GM19463 (cell line): ENCODE results near the gene DNAJC3.
"Not testable (repeated sequence)": the region's sequence is repeated elsewhere in the genome, so short reads cannot be mapped to it uniquely, and the experiment has no call there.

Source experiments
- ATAC-seq: cut with Tn5 transposase; IDR thresholded peaks from one replicate; pipeline ENCODE4 v1.9.1; 2021; ENCODE audit warnings: mild to moderate bottlenecking, moderate library complexity; ENCODE audit not compliant: unreplicated experiment

DNAJC3 gene

GRCh38 chr13:95667235-95667634 lies 9.7 kb upstream of the DNAJC3 start:
- ATAC-seq = not testable (repeated sequence)

DNA sequence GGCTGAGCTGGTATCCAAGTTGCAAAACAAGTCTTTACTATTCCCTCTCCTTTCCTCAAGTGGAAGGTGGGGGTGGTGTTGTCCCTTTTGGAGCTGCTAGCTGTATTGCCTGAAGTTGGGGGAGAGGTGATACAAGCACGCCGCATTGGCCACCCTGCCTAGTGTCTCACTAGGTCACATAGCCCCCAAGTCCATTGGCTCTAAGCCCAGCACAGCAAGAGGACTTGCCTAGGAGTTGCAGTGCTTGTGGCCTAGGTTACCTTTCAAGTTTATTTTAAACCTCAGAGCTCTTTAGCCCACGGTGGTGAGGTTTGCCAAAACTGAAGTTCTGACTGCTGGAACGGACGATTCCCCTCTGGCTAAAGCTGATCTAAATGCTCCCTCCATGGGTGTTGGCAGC lies 5.3 kb upstream of the DNAJC3 start:
- no peak for ATAC-seq

DNA sequence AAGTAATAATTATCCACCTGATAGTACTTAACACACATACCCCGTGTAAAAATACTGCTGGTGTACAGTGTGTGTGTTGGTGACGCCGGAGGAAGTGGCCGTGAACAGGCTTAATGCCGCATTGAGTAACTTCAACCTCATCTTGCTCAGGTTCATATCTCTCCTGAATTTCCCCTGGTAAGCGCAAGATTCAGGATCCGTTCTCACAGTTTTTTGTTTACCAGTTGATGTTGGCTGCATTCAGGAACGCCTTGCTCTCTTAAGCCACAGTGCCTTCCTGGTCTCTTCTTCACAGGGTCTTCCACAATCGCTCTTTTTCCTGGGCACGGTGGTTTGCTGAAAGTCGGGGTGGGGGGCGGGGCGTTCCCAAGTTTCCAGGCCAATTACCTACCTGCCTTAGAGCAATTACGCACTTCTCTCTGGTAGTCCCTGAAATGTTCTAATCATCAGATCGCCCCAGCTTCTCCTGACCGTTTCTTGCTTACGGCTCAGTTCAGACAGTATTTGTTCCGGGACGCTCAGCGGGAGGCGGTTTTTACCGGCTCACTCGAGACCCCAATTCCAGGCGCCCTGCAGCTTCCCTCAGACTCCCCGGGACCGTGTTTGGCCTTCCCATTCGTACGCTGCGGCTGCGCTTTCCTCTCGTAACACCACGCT lies 706 bp upstream of the DNAJC3 start:
- ATAC-seq = no peak

DNA sequence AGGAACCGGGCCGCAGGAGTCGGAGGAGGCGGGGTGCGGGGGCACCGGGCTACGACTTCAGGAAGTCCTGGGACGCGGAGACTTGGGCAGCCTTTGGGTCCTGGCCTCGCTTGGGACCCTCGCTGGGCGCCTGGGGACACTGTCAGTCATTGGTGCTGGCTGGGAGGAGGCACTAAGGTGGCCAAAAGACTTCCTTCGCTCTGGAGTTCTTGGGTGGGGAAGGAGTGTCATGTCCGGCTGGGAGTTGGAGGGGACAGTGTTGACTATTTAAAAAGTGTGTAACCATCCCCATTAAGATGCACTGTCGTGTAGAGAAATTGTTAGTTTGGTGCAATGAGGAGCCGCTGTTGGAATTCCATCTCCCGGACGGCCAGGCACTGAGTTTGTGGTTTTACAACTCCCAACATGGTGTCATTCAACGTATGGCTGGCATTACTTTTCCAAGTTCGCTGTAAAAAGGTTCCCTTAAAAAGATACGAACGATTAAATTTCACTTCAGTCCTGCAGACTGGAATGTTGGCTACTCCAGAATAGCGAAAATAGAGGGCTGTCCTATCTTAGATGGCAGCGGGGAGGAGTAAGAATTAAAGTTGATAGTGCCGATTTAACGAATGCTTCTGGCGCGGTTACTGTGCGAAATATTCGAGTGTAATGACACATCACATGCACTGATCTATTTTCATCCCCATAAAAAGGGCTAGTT lies 776 bp downstream of the DNAJC3 start:
- no peak for ATAC-seq

DNA sequence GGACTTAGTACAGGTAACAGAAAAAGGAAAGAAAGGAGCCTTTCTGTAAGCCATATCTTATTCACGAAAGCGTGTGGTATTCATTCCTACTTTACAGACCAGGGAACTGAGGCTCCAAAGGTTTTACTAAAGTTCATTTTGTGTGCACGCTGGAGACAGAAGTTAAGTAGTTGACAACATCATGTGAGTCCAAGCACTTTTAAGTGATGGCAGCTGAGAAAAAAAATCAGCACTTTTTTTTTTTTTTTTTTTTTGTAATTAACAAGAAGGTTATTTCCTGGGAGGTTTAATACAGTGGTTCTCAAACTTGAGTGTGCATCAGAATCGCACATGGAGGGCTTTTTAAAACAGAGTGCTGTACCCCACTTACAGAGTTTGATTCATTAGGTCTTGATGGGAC lies 2.0 kb downstream of the DNAJC3 start:
- ATAC-seq = no peak

DNA sequence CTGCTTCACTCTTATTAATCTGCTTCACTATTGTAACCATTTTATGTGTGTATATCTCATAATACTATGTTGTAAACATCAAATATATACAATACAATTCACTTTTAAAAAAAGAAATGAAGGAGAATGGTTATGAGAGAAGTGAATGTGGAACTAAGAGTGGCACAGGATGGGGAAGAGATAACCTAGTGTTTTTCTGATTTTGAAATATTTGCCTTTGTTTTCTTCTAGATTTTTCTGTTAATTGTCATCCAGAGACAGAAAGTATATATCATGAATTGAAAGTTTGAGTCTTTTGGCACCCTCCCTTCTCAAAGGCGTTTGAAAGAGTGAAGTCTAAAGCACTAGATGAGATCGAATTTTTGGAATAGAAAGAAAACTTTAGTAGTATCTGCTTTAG lies 2.8 kb downstream of the DNAJC3 start:
- no peak for ATAC-seq

- ATAC-seq = no peak
These were observed 7.5 kb downstream of the DNAJC3 start for GRCh38 chr13:95684418-95684817.

- ATAC-seq = not testable (repeated sequence)
These were observed 8.0 kb downstream of the DNAJC3 start for GRCh38 chr13:95684960-95685359.

DNA sequence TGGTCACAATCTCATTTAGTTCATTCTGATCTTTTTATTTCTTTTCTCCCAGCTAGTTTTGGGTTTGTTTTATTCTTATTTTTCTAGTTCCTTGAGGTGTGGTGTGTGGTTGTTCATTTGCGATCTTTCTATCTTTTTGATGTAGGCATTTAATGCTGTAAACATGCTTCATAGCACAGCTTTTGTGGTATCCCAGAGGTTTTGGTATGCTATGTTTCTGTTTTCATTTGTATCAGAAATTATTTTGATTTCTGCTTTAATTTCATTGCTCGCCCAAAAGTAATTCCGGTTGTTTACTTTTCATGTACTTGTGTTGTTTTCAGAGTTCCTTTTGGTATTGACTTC lies 12.6 kb downstream of the DNAJC3 start:
- no peak for ATAC-seq

GRCh38 chr13:95690986-95691385 lies 14.0 kb downstream of the DNAJC3 start:
- ATAC-seq = not testable (repeated sequence)

- no peak for ATAC-seq
These were observed 20.2 kb downstream of the DNAJC3 start for GRCh38 chr13:95697052-95697680.

DNA sequence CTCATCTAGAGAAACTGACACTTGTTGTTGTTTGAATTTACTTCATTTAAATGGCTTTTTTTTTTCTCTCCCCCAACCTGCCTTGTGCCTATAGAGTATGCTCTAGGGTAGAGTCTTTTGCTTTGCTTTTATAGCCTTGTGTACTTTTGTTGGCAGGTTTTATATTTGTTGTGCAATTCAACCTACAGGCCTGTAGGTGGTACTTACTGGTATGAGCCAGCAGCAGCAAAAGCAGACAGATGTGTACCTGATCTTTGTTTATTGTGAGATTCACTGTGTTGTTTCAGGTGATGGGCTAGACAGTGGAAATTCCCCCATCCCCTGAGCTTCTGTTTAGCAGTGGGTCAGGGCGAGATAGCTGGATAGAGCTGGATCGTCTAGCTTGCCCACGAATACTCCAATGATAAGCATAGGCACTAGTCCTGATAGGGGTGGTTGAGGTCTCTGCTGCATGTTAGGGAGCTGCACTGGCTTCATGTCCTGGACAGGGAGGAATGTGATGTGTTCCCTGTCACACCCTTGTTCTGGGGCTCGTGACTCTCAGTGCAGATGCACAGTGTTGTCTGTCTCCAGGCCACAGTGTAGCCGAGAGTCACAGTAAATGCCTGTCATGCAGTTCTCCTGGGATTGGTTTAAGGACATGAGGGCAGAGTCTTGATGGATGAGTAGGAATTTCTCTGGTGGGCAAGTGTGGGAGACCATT lies 21.3 kb downstream of the DNAJC3 start:
- no peak for ATAC-seq

DNA sequence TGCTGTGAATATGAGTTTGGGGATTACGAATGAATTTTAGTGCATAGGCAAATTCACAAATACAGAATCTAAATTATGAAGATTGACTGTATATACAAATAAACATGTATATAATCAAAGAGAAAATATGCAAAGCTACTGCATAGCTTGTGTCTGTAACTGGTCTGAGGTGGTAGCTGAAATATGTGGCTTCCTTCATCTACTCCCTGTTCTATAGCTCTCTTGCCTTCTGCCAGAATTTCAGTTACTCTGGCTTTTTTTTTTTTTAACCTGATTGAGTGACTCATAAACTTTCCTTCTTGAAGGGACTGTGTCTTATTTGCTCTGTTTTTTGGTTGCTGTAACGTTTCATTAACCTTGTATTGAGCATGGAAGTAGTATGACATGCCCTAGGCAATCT lies 26.6 kb downstream of the DNAJC3 start:
- ATAC-seq = no peak

GRCh38 chr13:95704510-95704909 lies 27.6 kb downstream of the DNAJC3 start:
- no peak for ATAC-seq

DNA sequence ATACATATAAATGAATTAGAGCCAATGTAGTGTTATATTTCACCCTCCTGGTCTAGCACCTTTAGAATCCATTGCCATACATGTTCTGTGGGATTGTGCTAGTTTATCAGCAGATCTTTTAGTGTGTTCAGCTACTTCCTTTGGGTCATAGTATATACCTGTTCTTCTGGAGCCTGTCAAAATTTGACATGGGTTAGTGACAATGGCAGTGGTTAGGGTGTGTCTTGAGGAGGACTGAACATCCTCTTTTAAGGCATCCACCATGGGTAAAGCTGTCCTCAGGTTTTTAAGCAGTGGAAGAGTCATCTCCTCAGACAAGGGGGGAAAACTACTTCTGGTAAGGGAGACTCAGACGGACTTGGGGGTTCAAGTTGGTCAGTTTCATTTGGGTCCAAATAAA lies 29.4 kb downstream of the DNAJC3 start:
- no peak for ATAC-seq

- no peak for ATAC-seq
These were observed 30.1 kb downstream of the DNAJC3 start for GRCh38 chr13:95707035-95707434.

DNA sequence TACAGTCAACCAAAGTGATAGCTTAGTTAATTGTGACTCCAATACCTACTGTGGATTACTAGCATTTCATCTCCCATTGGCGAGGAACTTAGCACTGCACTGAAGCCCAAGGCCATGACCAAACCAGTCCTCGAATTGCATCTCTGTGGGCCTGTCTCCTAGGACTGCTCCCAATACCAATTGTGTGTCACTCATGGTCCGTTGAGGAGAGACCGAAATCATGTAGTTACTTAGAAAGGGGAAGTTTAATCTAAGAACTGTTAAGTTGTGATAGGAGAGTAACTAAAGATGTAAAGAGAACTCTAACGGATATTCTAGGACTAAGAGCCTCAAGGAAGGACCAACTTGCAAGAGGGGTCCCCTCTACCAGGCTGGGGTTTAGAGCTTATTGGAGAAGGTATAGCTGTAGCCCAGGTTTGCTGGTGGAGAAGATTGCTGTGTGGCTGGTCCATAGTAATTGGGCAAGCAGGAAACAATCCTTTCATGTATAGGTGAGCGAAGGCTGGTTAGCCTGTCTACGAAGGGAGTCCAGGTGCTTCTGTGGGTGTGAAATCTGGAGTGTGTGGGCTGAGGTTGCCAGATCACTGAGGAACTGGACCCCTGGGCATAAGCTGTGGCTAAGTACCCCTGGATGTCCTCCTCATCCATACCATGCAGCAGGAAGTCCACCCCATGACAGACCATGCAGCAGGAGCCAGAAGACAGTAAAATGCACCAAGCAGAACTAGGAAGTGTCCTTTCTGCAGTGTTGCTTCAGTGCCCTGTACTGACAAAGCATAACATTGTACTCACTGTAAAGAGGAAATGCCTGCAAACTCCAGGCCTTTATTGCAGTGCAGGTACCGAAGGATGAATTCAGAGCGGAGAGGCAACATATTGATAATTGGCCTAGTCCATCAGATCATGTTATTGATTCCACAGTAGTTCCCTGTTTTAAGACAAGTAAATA lies 30.8 kb downstream of the DNAJC3 start:
- no peak for ATAC-seq

DNA sequence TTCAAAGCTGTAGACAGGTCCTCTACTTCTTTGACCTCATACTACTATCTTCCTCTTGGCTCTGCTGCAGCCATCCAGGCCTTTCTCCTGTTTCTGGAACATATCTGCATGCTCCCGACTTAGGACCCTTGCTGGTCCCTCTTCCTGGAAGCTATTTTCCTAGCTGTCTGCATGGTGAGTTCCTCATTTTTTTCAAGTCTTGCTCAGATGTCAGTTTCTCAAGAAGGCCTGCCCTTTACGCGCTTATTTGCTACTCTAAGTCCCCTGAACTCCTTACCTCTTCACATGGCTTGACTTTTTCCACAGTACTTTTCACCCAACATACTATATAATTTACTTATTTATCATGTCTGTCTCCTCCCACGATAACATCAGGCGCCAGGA lies 31.4 kb downstream of the DNAJC3 start:
- ATAC-seq = no peak

- ATAC-seq = no peak
These were observed 32.0 kb downstream of the DNAJC3 start for GRCh38 chr13:95708811-95709500.

DNA sequence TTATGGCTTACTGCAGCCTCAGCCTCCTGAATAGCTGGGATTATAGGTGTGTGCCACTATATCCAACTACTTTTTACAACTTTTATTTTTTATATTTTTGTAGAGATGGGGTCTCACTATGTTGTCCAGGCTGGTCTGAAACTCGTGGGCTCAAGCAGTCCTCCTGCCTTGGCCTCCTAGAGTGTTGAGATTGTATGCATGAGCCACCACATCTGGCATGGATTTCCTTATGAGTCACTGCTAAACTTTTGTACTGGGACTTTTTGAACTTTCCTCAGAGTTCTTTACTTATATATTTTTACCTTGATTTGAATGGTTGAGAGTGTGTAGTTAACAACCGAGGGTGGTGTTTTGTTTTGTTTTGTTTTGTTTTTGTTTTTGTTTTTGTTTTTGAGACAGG lies 33.4 kb downstream of the DNAJC3 start:
- ATAC-seq = no peak
